HG02885 (cell line): ENCODE measurements around the gene TRIM2.
"Not testable (repeated sequence)": the region's sequence is repeated elsewhere in the genome, so short reads cannot be mapped to it uniquely, and the experiment has no call there.

Experiments
- ATAC-seq: cut with Tn5 transposase; IDR thresholded peaks from one replicate; pipeline ENCODE4 v1.9.1; 2021; ENCODE audit warnings: mild to moderate bottlenecking; ENCODE audit not compliant: unreplicated experiment, poor library complexity

TRIM2 gene

GRCh38 chr4:153204247-153204671, at the start of gene TRIM2:
TRIM2 (plus strand) TSS chr4:153204443; CDS start chr4:153204531, 88 bp downstream.
- ATAC-seq: peak; percentile 84

GRCh38 chr4:153155686-153156085, 48.6 kb upstream of the TRIM2 start:
- ATAC-seq: no peak

DNA sequence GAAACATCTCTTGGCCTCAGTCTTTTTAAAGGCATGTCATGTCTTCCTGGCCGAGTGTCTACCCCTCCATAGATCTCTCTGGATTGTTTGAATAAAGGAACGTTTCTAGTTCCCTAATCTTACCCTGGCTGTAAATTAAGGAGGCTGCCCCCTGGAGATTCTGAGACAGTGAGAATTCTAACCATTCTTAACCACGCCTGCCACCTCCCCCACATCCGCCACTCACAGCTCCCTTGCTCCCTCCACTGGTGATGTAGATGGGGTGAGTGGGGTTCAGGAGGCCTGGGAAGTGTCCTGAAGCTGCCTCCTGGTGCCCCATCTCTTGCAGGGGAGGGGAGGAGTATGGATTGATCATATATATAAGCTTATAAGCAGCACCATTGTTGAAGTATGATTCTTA, 48.0 kb upstream of the TRIM2 start:
- ATAC-seq: no peak

GRCh38 chr4:153156721-153157120, 47.5 kb upstream of the TRIM2 start:
- no peak for ATAC-seq

DNA sequence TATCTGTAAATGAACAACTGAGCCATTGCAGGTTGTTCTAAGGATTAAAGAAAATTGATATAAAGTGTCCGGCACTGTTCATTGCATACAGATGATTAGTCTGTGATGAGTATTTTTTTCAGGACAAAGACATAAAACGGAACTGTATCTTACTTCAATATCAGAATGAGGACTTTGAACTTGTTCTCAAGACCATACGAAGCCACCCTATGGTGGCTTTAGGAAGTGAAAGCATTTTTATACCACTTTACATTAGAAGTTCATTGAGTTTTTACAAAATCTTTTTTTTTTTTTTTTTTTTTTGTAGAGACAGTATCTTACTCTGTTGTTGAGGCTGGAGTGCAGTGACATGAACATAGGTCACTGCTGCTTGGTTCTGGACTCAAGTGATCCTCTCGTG, 45.2 kb upstream of the TRIM2 start:
- peak; percentile 34 for ATAC-seq

- peak; percentile 51 for ATAC-seq
Observed at GRCh38 chr4:153159728-153160221, 44.5 kb upstream of the TRIM2 start.

GRCh38 chr4:153160821-153161220, 43.4 kb upstream of the TRIM2 start:
- no peak for ATAC-seq

DNA sequence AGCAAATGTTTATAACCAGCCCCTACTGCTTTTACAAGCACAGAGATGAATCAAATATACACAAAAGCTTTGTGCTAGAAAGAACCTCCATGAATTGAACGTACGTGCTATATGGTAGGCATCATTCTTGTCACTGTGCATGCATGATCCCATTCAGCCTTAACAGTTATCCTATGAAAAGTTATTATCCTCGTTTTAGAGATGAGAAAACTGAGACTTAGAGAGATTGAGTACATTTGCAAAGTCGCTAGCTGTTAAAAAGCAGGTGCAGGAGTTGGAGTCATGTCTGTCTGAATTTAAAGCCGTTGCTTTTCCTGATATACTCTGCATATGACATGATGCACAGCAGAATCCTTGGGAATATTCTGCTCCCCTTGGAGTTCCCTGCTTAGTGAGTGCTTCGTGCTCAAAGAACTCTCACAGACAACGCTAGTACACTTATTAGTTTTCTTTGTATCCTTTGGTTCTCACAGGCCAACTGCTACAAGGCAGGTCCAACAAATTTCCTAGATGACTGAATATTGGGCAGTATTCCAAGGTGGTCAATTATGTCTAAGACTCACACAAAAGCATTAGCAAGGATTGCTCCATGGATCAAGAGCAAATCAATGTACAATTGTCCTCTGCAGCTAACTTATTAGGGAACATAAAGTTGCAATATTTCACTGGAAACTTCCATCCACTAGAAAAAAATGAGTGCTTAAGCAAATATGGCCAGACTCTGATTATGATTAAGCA, 42.8 kb upstream of the TRIM2 start:
- no peak for ATAC-seq

DNA sequence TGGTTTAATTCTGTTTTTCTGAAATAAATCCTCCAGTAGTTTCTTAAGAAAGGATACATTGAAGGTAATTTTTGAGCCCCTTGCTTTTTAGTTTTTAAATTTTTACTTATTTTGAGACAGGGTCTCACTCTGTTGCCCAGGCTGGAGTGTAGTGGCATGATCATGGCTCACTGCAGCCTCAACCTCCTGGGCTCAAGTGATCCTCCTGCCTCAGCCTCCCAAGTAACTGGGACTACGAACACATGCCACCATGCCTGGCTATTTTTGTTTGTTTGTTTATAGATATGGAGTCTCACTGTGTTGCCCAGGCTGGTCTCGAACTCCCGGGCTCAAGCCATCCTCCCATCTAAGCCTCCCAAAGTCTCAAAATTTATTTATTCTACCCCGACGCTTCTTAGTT, 39.0 kb upstream of the TRIM2 start:
- ATAC-seq: not testable (repeated sequence)

DNA sequence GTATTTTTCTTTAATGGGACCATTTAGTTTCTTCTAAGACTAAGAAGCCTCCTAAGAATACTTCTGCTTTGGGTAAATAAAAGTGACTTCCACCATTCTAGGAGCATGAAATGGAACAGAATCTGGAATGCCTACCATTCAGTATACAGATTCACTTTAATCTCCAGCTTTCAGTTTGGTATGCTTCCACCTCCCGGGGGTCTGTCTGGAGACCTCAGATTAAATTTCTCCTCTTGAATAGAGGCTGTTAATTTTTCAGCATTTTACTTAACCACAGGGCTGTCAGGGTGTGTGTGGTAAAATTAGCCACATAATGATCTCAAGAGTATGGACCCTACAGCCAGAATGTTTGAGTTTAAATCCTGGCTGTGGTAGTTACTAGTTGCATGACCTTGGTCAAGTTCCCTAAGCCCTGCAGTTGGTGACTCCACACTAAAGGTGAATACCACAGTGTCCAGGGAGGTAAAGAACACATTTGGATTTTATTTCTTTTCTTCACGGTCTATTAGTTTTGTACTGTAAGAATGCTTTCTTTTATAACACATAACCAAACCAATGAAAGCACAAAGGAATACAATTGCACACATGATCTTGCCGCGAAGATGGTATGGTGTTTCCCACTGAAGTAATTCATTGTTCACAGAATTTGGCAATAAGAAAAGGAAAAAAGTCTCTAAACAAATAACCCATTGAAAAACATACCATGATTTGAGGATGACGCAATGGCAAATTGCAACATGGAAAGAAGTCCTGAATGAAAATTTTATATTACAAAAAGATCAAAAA, 37.3 kb upstream of the TRIM2 start:
- no peak for ATAC-seq

DNA sequence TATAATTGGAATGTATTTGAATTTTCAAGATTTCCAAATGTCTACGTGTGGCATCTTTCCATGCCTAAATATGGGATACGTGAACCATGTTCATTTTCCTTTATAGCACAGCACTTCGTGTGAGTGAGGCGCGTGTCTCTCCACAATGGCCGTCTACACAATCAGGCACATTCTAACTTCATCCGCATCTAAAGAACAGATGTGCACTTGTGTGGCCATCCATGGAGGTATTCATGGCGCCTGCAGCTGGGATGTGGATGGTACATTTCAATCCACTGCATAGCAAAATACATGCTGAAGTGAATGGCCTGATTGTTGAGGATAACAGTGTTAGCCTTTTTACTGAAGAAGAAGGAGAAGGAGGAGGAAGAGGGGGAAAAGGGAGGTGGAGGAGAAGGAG, 34.5 kb upstream of the TRIM2 start:
- no peak for ATAC-seq

GRCh38 chr4:153170407-153170806, 33.8 kb upstream of the TRIM2 start:
- no peak for ATAC-seq

GRCh38 chr4:153174821-153175567, 29.2 kb upstream of the TRIM2 start:
- no peak for ATAC-seq

DNA sequence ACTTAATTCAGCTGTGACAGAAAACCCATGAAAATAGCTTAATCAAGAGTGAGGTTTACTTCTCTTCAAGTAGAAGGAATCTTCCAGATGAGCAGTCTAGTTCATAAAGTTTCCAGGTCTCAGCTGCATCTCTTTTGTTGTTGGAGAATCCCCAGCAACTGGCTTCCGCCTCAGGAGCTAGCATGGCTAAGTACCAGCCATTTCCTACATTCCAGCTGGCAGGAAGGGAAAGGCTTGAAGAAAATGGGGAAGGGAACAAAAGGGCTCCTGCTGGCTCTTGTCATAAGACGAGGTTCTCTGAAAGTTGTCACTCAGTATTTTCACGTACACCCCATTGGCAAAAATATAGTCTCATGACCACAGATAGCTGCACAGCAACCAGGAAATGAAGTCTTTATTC, 27.3 kb upstream of the TRIM2 start:
- ATAC-seq: no peak

- ATAC-seq: no peak
Observed at GRCh38 chr4:153177841-153178240, 26.4 kb upstream of the TRIM2 start.

DNA sequence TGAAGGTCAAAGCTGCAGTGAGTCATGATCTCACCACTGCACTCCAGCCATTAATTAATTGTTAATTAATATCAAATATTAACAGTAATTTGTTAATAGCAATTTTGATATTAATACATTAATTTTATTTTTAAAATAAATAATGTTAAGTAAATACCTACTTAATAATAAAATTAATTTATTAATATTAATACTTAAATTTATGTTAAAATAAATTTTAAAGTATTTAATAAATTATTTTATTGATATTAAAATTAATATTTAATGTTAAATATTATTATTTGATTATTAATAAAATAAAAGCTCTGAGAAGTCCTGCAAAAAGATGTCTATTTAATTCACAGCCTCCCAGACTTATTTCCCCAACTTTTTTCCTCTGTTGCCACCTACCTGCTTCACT, 25.1 kb upstream of the TRIM2 start:
- no peak for ATAC-seq

DNA sequence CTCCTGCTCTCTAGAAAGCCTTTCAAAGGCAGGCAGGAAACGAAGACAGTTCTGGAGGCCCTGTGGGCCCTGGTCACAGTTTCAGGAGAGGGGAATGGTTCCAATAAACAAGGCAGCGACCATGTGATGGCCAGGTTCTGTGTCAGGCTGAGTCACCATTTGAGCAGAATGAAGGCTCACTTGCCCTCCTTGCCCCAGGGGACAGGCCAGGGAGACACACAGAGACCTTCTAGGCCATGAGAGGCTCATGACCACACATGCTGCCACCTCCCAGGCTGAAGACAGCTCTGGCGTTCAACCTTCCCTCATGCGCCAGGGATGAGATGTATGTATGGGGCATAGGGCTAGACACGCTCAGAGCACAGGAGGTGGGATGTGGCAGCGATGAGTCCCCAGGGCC, 22.9 kb upstream of the TRIM2 start:
- ATAC-seq: no peak

DNA sequence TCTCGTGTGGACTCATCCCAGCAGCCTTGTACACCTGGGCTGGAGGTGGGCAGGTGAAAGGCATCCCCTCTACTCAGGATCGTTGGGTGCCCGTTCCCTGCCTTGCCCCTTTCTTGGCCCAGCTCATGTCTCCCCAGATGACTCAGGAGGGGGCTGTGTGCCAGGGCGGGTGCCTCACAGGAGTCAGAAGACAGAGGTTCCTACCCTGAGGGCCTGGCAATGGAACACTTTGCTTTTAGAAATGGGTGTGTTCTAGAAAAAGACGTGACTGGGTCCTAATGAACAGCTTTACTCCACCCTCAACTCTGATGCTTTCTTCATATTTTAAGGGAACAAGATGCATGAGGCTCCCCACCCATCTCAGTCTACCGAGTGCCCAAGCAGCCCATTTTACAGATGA, 22.5 kb upstream of the TRIM2 start:
- no peak for ATAC-seq

DNA sequence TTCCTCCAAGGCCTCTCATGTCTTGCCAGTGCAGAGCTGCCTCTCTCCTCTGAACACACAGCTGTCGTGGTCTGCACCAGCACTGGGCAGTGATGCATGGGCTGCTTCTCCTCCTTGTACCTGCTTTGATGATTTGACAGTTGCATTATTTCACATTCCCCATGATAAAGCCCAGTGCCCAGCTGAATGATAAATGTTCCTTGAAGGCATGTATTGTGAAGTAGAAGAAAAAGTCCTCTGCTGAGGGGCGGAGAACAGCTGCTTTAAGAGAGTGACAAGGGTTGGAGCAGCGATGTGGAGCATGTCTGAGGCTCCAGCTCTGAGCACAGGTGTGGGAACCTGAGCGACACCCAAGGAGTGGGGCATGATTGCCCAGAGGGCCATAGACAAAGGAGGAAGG, 21.1 kb upstream of the TRIM2 start:
- no peak for ATAC-seq

DNA sequence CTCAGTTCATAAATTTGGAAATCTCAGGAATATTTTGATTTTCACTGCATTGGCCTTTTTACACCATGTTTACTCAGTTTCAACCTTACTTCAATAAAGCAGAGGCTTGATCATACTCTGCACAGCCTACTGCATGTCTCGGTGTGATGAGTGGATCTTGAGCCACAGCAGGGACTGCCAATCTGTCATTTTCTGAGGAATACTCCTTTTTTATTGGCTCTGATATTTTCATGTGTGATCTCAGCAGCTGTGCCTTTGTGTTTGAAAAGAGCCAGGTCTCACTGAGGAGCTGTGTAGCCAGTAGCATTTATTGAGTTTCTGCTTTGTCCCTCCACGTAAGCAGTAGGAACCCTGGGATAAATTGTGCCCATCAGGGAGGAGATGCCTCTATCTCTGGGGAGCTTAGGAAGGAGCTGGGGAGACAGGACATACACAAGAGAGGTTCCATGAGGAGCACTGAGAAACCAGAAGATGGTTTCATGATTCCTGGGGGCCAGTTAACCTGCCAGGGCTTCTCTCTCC, 18.9 kb upstream of the TRIM2 start:
- no peak for ATAC-seq
